ENCODE results near the gene PFKM.

GRCh38 chr12:48182631-48183030 lies 63.5 kb downstream of the PFKM start:
- TF ChIP-seq CTCF (IDR thresholded peaks at IDR 0.05) (no peak), POLR2A (IDR thresholded peaks at IDR 0.05) (no peak)

All from testis (tissue), 2 donors.